Kidney (tissue), 14 donors: ENCODE results near the gene C19orf47. TPM values are rescaled to one million over a fixed set of nuclear protein-coding genes. Genes with fewer than 3 reads are reported as not detected.
"Not testable (repeated sequence)": the region's sequence is repeated elsewhere in the genome, so short reads cannot be mapped to it uniquely, and the experiment has no call there.

Experiments
- DNase-seq, 5 donors: peaks; one replicate each; pipeline ENCODE4 v3.0.0-alpha.2; 2013 to 2020
- FAIRE-seq: peaks from 2 replicates; lab custom pipeline; 2012; peaks lifted over from hg19 to GRCh38; lab: Jason Lieb, UNC
- H3K27ac ChIP-seq, 2 donors: one replicate each; pipeline ENCODE4 v1.7.0; 2013; ENCODE audit warnings: low read depth in 2 of 2, low read length in 2 of 2, inconsistent platforms in 1 of 2
- H3K27me3 ChIP-seq: one replicate; pipeline ENCODE4 v1.7.1; 2013; ENCODE audit warnings: low read length, inconsistent platforms; ENCODE audit not compliant: control insufficient read depth, insufficient read depth
- H3K36me3 ChIP-seq, 3 donors: one replicate each; pipeline versions ENCODE4 v1.7.0 to v1.7.1; 2013; ENCODE audit warnings: low read length in 3 of 3, control low read depth in 1 of 3, inconsistent platforms in 1 of 3; ENCODE audit not compliant: insufficient read depth in 3 of 3, control insufficient read depth in 2 of 3
- H3K4me1 ChIP-seq, 3 donors: one replicate each; pipeline versions ENCODE4 v1.7.0 to v1.7.1; 2013; ENCODE audit warnings: low read length in 3 of 3, inconsistent platforms in 1 of 3, low read depth in 1 of 3; ENCODE audit not compliant: control insufficient read depth in 2 of 3, insufficient read depth in 2 of 3
- H3K4me3 ChIP-seq, 3 donors: one replicate each; pipeline versions ENCODE4 v1.7.0 to v1.8.1; 2013; ENCODE audit warnings: low read length in 3 of 3, control low read depth in 1 of 3, inconsistent platforms in 1 of 3
- H3K9ac ChIP-seq, 3 donors: one replicate each; pipeline versions ENCODE4 v1.7.0 to v1.7.1; 2013; ENCODE audit warnings: low read length in 3 of 3, control low read depth in 1 of 3, inconsistent platforms in 1 of 3
- H3K9me3 ChIP-seq, 3 donors: one replicate each; pipeline versions ENCODE4 v1.7.0 to v1.7.1; 2013; ENCODE audit warnings: low read length in 3 of 3, control low read depth in 1 of 3, inconsistent platforms in 1 of 3; ENCODE audit not compliant: control insufficient read depth in 2 of 3, insufficient read depth in 1 of 3
- intact Hi-C: fragments of 100-400 bp; cut with DNase I; formaldehyde crosslinking; loops from one replicate; pipeline ENCODE4 v1.11.1; 2022
- polyA plus RNA-seq: library from polyadenylated mRNA; stranded (reverse); fragments of 350-450 nt; fragmentation: Illumina TruSeq; extraction: RNeasy Lipid Tissue Mini Kit (QIAGEN cat#74804); gene quantifications from one replicate; pipeline ENCODE4 v1.2.3, GENCODE V29; 2014; ENCODE audit warnings: low read depth, low replicate concordance; ENCODE audit not compliant: insufficient read depth
- total RNA-seq: library from RNA; stranded (reverse); fragmentation: NEBNext Ultra II Directional; extraction: Animal tissue kit (Norgen Biotek cat#: 25700); gene quantifications from one replicate; pipeline ENCODE4 v1.2.1, GENCODE V29; 2021
- TF ChIP-seq, protein P1 (sequence below): IDR thresholded peaks from 3 replicates; pipeline ENCODE4 v1.5.1; 2012; ENCODE audit warnings: mild to moderate bottlenecking, moderate library complexity, borderline replicate concordance; ENCODE audit not compliant: insufficient read depth; ENCODE audit errors: extremely low read depth
- donor health status: control.
- donor health status: control.
- donor health status: control.
- donor health status: control.
- donor health status: control.
- donor health status: DM: yes; HTN: yes; CAD: no.
- donor health status: Normal renal cell carcinoma (clear cell type).

C19orf47 gene
- total and polyA plus RNA-seq, 2 donors from 2014 or later = 12.9 to 13.0 TPM

DNA sequence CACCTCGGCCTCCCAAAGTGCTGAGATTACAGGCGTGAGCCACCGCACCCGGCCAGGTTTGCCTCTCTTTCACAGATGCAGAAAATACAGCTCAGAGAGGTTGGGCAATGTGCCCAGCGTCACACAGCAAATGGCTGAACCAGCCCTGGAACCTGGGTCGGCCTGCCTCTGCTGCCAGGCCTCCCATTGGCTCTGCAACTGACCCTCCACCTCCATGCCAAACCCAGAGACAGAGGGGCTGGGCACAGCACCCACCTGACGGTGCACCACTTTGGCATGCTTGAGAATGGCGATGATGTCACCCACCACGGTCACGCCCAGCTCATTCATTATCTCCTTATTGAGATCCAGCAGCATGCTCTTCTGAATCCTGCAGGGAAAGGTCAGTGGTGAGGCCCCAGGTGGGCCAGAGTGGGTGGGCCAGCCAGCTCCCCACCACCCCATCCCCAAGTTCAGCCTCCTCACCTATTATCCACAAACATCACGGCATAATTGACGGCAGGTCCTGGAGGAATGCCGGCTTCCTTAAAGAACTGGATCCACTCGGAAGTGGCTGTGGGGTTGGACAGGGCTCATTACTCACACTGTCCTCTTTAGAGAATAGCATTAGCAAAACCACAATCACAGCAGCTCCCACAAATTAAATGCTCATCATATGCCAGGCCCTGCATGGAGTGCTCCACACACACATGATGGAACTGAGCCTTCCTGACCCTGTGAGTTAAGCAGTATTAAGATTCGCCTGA is 12.2 kb downstream of the C19orf47 start:
- intact Hi-C loops = no loop called here
- Histone ChIP-seq H3K36me3 (peaks cover 2 to 12% (median 8%) of the 10 kb centered on the region in 3 donors), H3K27ac (no peak overlapping the region), H3K27me3 (no peaks in the 10 kb centered on the region), H3K4me3 (no peak overlapping the region), H3K4me1 (no peaks in the 10 kb centered on the region), H3K9ac (no peak overlapping the region), H3K9me3 (no peaks in the 10 kb centered on the region)
- TF ChIP-seq, protein P1, sequence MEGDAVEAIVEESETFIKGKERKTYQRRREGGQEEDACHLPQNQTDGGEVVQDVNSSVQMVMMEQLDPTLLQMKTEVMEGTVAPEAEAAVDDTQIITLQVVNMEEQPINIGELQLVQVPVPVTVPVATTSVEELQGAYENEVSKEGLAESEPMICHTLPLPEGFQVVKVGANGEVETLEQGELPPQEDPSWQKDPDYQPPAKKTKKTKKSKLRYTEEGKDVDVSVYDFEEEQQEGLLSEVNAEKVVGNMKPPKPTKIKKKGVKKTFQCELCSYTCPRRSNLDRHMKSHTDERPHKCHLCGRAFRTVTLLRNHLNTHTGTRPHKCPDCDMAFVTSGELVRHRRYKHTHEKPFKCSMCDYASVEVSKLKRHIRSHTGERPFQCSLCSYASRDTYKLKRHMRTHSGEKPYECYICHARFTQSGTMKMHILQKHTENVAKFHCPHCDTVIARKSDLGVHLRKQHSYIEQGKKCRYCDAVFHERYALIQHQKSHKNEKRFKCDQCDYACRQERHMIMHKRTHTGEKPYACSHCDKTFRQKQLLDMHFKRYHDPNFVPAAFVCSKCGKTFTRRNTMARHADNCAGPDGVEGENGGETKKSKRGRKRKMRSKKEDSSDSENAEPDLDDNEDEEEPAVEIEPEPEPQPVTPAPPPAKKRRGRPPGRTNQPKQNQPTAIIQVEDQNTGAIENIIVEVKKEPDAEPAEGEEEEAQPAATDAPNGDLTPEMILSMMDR = no peak
- FAIRE-seq (no peak), DNase-seq (peak in 1 of 5 donors; percentile 19)

DNA sequence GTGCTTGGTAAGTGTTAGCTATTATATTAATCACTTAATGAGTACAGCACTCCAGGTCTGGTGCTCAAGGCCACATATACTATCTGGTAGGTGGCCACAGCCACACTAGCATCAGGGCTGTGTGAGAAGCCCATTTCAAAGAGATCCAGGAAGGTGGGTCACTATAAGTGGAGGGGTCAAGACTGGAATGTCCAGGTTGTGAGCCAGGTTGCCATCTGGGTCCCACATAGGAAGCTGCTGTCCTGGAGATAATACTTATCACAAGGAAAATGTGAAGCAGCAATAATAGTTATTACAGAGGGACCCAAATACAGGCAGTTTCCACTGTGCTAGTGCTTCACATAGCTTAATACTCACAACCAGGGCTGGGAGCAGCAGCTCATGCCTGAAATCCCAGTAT is 13.1 kb downstream of the C19orf47 start:
- H3K27me3 ChIP-seq = no peaks in the 10 kb centered on the region
- no peak overlapping the region for H3K4me3 ChIP-seq
- DNase-seq (peak in 1 of 5 donors; percentile 6), FAIRE-seq (no peak)
- no peaks in the 10 kb centered on the region for H3K9me3 ChIP-seq
- TF ChIP-seq, protein P1 = no peak
- intact Hi-C loops = no loop called here
- H3K4me1 ChIP-seq = no peaks in the 10 kb centered on the region
- no peak overlapping the region for H3K27ac ChIP-seq
- no peak overlapping the region for H3K9ac ChIP-seq
- peaks cover 4 to 18% (median 11%) of the 10 kb centered on the region in 3 donors for H3K36me3 ChIP-seq

DNA sequence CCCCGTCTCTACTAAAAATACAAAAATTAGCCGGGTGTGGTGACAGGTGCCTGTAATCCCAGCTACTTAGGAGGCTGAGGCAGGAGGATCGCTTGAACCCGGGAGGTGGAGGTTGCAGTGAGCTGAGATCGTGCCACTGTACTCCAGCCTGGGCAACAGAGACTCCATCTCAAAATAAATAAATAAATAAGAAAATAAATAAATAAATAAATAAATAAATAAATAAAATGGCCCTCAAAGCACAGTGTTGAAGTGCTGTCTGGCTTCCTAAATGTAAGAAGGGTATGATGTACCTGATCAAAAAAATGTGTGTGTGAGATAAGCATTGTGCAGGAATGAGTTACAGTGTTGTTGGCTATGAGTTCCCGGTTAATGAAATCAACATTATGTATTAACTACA is 15.1 kb downstream of the C19orf47 start:
- H3K9ac ChIP-seq, intact Hi-C loops, FAIRE-seq, H3K4me3 ChIP-seq, H3K9me3 ChIP-seq, H3K4me1 ChIP-seq, H3K27ac ChIP-seq, H3K27me3 ChIP-seq: not testable (repeated sequence)
- DNase-seq = peak in 1 of 5 donors; percentile 2
- H3K36me3 ChIP-seq = peaks cover 2 to 26% (median 22%) of the 10 kb centered on the region in 3 donors

DNA sequence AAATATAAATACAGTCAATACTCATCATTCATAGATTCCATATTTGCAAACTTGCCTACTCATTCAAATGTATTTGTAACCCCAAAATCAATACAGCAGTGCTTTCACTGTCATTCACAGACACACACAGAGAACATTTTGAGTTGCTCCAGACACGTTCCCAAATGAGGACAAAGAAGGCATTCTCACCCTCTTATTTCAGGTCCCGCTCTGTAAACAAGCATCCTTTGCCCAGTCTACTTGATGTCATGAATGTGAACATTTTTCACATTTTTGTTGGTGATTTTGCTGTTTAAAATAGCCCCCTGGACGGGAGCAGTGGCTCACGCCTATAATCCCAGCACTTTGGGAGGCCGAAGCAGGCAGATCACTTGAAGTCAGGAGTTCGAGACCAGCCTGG is 15.5 kb downstream of the C19orf47 start:
- Histone ChIP-seq H3K4me1 (no peaks in the 10 kb centered on the region), H3K9me3 (no peaks in the 10 kb centered on the region), H3K27me3 (no peaks in the 10 kb centered on the region), H3K27ac (no peak overlapping the region), H3K9ac (no peak overlapping the region), H3K4me3 (no peak overlapping the region), H3K36me3 (peaks cover 2 to 30% (median 24%) of the 10 kb centered on the region in 3 donors)
- TF ChIP-seq, protein P1 = no peak
- DNase-seq (no peak), FAIRE-seq (no peak)
- intact Hi-C loops = no loop called here
